Endodermal cell (in vitro differentiated cells): ENCODE results near the gene ZNF471. TPM values are rescaled to one million over a fixed set of nuclear protein-coding genes. Genes with fewer than 3 reads are reported as not detected.

Source experiments
- DNase-seq: peaks from one replicate; pipeline ENCODE4 v3.0.0-alpha.2; 2017
- H3K27ac ChIP-seq: 2 replicates; pipeline ENCODE4 v1.5.1; 2013; ENCODE audit warnings: mild to moderate bottlenecking, low read depth, low read length, moderate library complexity
- H3K27me3 ChIP-seq: 2 replicates; pipeline ENCODE4 v1.6.1; 2013; ENCODE audit warnings: mild to moderate bottlenecking, low read length, moderate library complexity; ENCODE audit not compliant: insufficient read depth, control insufficient read depth, poor library complexity, severe bottlenecking
- H3K36me3 ChIP-seq: 2 replicates; pipeline ENCODE4 v1.7.0; 2013; ENCODE audit warnings: mild to moderate bottlenecking, low read length, moderate library complexity; ENCODE audit not compliant: control insufficient read depth, insufficient read depth
- H3K4me1 ChIP-seq: one replicate; pipeline ENCODE4 v1.7.0; 2013; ENCODE audit warnings: low read length; ENCODE audit not compliant: control insufficient read depth, insufficient read depth
- H3K4me3 ChIP-seq: 2 replicates; pipeline ENCODE4 v1.5.1; 2013; ENCODE audit warnings: mild to moderate bottlenecking, low read length, moderate library complexity
- H3K9ac ChIP-seq: 2 replicates; pipeline ENCODE4 v1.6.1; 2013; ENCODE audit warnings: mild to moderate bottlenecking, low read length, moderate library complexity; ENCODE audit not compliant: poor library complexity, severe bottlenecking; ENCODE audit errors: extremely low read depth
- H3K9me3 ChIP-seq: 2 replicates; pipeline ENCODE4 v1.6.1; 2013; ENCODE audit warnings: mild to moderate bottlenecking, low read length, moderate library complexity; ENCODE audit not compliant: control insufficient read depth
- H3K27ac Mint-ChIP-seq: 2 replicates; pipeline ENCODE4 v1.8.0; 2020; ENCODE audit warnings: mixed read lengths
- H3K27me3 Mint-ChIP-seq: 2 replicates; pipeline ENCODE4 v1.8.0; 2021; ENCODE audit warnings: mild to moderate bottlenecking, mixed read lengths; ENCODE audit not compliant: insufficient read depth
- H3K36me3 Mint-ChIP-seq: 2 replicates; pipeline ENCODE4 v1.8.0; 2020; ENCODE audit warnings: low read depth, mixed read lengths
- H3K4me1 Mint-ChIP-seq: 2 replicates; pipeline ENCODE4 v1.8.0; 2020; ENCODE audit warnings: mixed read lengths
- H3K4me3 Mint-ChIP-seq: 2 replicates; pipeline ENCODE4 v1.8.0; 2020; ENCODE audit warnings: mild to moderate bottlenecking, moderate library complexity, mixed read lengths
- H3K9me3 Mint-ChIP-seq: 2 replicates; pipeline ENCODE4 v1.8.0; 2020; ENCODE audit warnings: mild to moderate bottlenecking, mixed read lengths
- whole genome bisulfite sequencing, 2 experiments: methylation state at CpG; one replicate each; pipeline versions ENCODE4 v1.1.5 to v1.1.7; 2013; ENCODE audit warnings: missing lambda C conversion rate in 2 of 2, mixed read lengths in 1 of 2; ENCODE audit not compliant: insufficient coverage in 1 of 2, insufficient read length in 1 of 2; 5-methylcytosine and 5-hydroxymethylcytosine counted together
- total RNA-seq, 2 donors: library from RNA; stranded (reverse); fragmentation: NEBNext Ultra II Directional in 1 of 2; extraction: Animal tissue kit (Norgen Biotek cat#: 25700) in 1 of 2; gene quantifications; 2 replicates in 1 of 2; 3 replicates in 1 of 2; pipeline ENCODE4 v1.2.1, GENCODE V29; 2021
- TF ChIP-seq, protein P1 (sequence below): fragments of 200-600 bp; sonication (generic); conservative IDR thresholded peaks from 2 replicates; pipeline ENCODE4 v1.5.0; 2021; ENCODE audit warnings: antibody characterized with exemption, mild to moderate bottlenecking

Gene ZNF471
- total RNA-seq, 2 donors from 2014 or later: 0.07 to 3.8 TPM

GRCh38 chr19:56525214-56525860 is 17.7 kb downstream of the ZNF471 start:
- Mint-ChIP-seq H3K27me3 (no peaks in the 10 kb centered on the region), H3K36me3 (peaks cover 3% of the 10 kb centered on the region), H3K9me3 (peaks cover 98% of the 10 kb centered on the region), H3K4me1 (no peaks in the 10 kb centered on the region), H3K4me3 (no peak overlapping the region), H3K27ac (no peak overlapping the region)
- Histone ChIP-seq H3K9ac (no peak overlapping the region), H3K27me3 (no peaks in the 10 kb centered on the region), H3K9me3 (peaks cover 96% of the 10 kb centered on the region), H3K27ac (no peak overlapping the region), H3K4me1 (no peaks in the 10 kb centered on the region), H3K4me3 (peak overlapping the region; percentile 67), H3K36me3 (no peaks in the 10 kb centered on the region)
- WGBS, 2 experiments: 85 to 100% methylated on average over 2 to 3 of the region's 4 CpGs
- DNase-seq: no peak
- TF ChIP-seq, protein P1, sequence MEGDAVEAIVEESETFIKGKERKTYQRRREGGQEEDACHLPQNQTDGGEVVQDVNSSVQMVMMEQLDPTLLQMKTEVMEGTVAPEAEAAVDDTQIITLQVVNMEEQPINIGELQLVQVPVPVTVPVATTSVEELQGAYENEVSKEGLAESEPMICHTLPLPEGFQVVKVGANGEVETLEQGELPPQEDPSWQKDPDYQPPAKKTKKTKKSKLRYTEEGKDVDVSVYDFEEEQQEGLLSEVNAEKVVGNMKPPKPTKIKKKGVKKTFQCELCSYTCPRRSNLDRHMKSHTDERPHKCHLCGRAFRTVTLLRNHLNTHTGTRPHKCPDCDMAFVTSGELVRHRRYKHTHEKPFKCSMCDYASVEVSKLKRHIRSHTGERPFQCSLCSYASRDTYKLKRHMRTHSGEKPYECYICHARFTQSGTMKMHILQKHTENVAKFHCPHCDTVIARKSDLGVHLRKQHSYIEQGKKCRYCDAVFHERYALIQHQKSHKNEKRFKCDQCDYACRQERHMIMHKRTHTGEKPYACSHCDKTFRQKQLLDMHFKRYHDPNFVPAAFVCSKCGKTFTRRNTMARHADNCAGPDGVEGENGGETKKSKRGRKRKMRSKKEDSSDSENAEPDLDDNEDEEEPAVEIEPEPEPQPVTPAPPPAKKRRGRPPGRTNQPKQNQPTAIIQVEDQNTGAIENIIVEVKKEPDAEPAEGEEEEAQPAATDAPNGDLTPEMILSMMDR: no peak

GRCh38 chr19:56537442-56537841 is 29.8 kb downstream of the ZNF471 start:
- H3K4me1 Mint-ChIP-seq: peaks cover 6% of the 10 kb centered on the region
- H3K9me3 Mint-ChIP-seq: peaks cover 66% of the 10 kb centered on the region
- no peak overlapping the region for H3K27ac Mint-ChIP-seq
- H3K9me3 ChIP-seq: peaks cover 80% of the 10 kb centered on the region
- peak overlapping the region; percentile 80 for H3K4me3 Mint-ChIP-seq
- 93 to 97% methylated on average over 3 of the region's 3 CpGs for WGBS, 2 experiments
- no peak overlapping the region for H3K27ac ChIP-seq
- peaks cover 2% of the 10 kb centered on the region for H3K27me3 Mint-ChIP-seq
- peaks cover 15% of the 10 kb centered on the region for H3K36me3 ChIP-seq
- TF ChIP-seq, protein P1: no peak
- no peaks in the 10 kb centered on the region for H3K4me1 ChIP-seq
- H3K4me3 ChIP-seq: peak overlapping the region; percentile 82
- no peak overlapping the region for H3K9ac ChIP-seq
- no peak for DNase-seq
- peaks cover 24% of the 10 kb centered on the region for H3K36me3 Mint-ChIP-seq
- H3K27me3 ChIP-seq: no peaks in the 10 kb centered on the region

DNA sequence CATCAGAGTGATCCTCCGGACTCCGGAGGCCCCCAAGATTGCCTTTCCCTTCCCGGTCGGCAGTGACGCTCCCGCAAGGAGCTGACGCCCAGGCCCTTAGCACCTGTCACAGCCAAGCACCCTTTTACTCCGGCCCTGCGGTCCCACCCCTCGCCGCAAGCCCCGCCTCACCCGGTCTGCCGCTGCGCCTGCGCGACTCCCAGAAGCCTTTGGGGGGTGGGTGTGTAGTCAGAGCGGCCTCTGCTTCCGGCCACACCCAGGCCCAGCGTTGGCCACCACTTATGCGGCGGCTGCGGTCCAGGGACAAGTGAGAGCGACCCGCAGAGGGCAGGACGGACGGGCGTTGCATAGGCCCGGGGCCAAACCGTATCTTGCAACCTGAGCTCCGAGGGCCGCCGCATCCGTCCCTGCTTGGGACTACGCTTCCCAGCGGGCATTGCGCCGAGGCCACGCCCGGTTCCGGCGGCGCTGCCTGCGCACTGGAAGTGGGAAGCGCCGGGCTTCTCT is 30.7 kb downstream of the ZNF471 start:
- peak; percentile 97 for DNase-seq
- H3K27me3 Mint-ChIP-seq: peaks cover 2% of the 10 kb centered on the region
- 1 to 3% methylated on average over 21 to 43 of the region's 46 CpGs for WGBS, 2 experiments
- H3K27ac Mint-ChIP-seq: peak overlapping the region; percentile 89
- peak overlapping the region; percentile 80 for H3K4me3 Mint-ChIP-seq
- TF ChIP-seq, protein P1: no peak
- Histone ChIP-seq H3K9ac (no peak overlapping the region), H3K4me1 (no peaks in the 10 kb centered on the region), H3K27ac (peak overlapping the region; percentile 80), H3K36me3 (peaks cover 15% of the 10 kb centered on the region), H3K9me3 (peaks cover 78% of the 10 kb centered on the region), H3K27me3 (no peaks in the 10 kb centered on the region), H3K4me3 (peak overlapping the region; percentile 82)
- H3K9me3 Mint-ChIP-seq: peaks cover 61% of the 10 kb centered on the region
- H3K4me1 Mint-ChIP-seq: peaks cover 6% of the 10 kb centered on the region
- H3K36me3 Mint-ChIP-seq: peaks cover 28% of the 10 kb centered on the region
